ENCODE data around the gene WIPF2. TPM values are rescaled to one million over a fixed set of nuclear protein-coding genes. Genes with fewer than 3 reads are reported as not detected.

Gene WIPF2
- total and polyA plus RNA-seq, 2 of the 8 experiments (the other 6 are each of a cell fraction or from before 2014, with no cell fraction given): 6.9 to 25.3 TPM

- no peak for TF ChIP-seq CHD7 (IDR thresholded peaks at IDR 0.05; ENCODE audit: insufficient replicate concordance, low read length)
- peak in 1 of 2 experiments; percentile 13; a peak in 1 of 3 replicates for TF ChIP-seq POLR2A (IDR thresholded peaks at IDR 0.05; ENCODE audit: control extremely low read depth in 1 of 2, low read depth in 2 of 2, low read length in 2 of 2)
- no peak for TF ChIP-seq CHD2 (IDR thresholded peaks at IDR 0.05; ENCODE audit: low read length)
- TF ChIP-seq E2F6 (IDR thresholded peaks at IDR 0.05): no peak
- TF ChIP-seq ATF3 (IDR thresholded peaks at IDR 0.05; ENCODE audit: insufficient read depth, low read depth, low read length): no peak
- no peak for TF ChIP-seq CBX5 (IDR thresholded peaks at IDR 0.05; ENCODE audit: low read depth, low read length)
- no peak for TF ChIP-seq GABPA (IDR thresholded peaks at IDR 0.05; ENCODE audit: borderline replicate concordance, insufficient read depth, low read length)
- no peak for TF ChIP-seq SP1 (IDR thresholded peaks at IDR 0.05; ENCODE audit: low read depth, low read length)
- no peak for TF ChIP-seq PHF8 (conservative IDR thresholded peaks at IDR 0.05; ENCODE audit: low read depth, low read length)
- no peak for TF ChIP-seq CREB1 (IDR thresholded peaks at IDR 0.05)
Observed at GRCh38 chr17:40307740-40308239, 88.7 kb downstream of the WIPF2 start (continued).
